ENCODE data around the gene TRPM1.
A peak's percentile ranks its signal among the peaks of the same experiment; 100 is the strongest.

The TRPM1 gene

GRCh38 chr15:31081588-31082250 is 19.8 kb downstream of the TRPM1 start:
- no peak for DNase-seq

- DNase-seq: no peak
These were observed 20.5 kb downstream of the TRPM1 start for GRCh38 chr15:31081056-31081455.

GRCh38 chr15:31080591-31081014 is 20.9 kb downstream of the TRPM1 start:
- peak; percentile 19 for DNase-seq

GRCh38 chr15:31079519-31079918 is 22.0 kb downstream of the TRPM1 start:
- no peak for DNase-seq

- no peak for DNase-seq
These were observed 23.1 kb downstream of the TRPM1 start for GRCh38 chr15:31078471-31078870.

GRCh38 chr15:31077941-31078340 is 23.6 kb downstream of the TRPM1 start:
- no peak for DNase-seq

DNA sequence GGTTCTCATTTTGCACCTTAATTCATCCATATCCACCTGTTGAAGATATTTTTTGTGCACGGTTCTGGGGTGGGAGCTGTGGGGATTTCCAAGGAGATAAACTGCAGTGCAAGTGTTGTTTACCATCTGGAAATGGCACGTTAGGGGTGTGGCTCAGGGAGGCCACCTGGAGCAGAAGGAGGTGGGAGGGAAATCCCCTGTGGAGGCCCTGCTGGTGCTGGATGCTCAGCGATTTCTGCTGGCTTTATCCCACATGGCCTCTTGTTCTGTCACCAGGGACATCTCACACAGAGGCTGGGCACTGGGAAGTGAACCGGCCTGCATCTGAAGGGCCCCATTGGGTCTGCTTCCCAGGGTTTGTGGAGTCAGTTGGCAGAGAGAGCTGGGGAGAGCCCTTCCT is 24.3 kb downstream of the TRPM1 start:
- no peak for DNase-seq

DNA sequence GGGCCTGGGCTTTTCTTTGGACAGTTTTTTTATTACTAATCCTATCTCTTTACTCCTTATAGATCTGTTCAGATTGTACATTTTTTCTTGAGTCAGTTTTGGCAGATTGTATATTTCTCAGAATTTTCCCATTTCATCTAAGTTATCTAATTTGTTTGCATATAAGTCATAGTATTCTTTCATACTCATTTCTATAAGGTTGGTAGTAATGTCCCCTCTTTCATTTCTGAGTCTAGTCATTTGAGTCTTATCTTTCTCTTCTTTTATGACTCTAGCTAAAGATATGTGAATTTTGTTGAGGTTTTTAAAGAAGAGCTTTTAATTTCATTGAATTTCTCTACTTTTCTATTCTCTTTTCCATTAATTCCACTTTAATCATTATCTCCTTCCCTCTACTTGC is 27.2 kb downstream of the TRPM1 start:
- DNase-seq: no peak

DNA sequence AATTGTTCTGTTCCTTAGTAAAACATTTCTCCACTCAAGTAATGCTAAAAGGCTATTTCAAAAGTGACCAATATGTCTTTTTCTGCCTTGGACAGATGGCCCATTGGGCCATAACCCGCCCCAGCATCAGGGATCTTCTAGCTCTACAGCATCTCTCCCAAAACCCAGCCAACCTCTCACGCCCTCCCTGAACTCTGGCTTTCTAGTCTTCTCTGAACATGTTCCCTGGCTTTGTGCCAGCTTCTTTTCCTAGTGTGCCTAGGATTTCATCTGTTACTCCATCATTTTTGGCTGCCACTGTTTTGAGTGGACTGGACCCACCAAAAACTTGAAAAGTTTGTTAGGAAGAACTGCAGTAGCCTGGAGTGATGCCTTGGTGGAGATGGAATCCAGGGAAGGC is 30.7 kb downstream of the TRPM1 start:
- DNase-seq: no peak

DNA sequence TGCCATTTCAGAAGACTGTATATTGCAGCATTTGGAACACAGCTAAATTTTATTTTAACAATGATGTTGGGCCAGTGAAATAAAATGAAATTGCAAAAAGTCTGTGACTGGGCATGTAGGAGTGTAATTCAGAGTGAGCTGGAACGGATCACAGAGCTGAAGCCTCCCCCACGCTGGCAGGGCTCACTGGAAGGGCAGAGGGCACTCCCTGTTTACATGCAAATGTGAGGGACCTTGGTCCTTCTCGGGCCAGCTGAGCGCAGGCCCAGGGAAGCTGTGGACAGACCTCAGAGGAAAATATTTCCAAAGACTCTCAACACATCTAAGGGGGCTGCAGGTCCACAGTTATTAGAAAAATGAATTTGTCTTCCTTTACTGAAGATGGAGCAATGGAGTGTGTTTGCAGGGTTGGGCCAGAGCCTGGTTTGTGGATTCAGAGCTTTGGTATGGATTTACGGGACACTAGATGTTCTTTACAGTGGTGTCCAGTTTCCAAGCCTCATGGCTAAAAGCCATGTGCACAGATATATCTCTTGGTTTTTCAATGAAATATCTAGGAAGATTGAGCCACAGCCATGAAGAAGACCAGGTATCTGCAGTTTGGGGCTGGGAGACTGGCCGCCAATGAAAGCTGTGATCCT is 32.0 kb downstream of the TRPM1 start:
- DNase-seq: no peak

DNA sequence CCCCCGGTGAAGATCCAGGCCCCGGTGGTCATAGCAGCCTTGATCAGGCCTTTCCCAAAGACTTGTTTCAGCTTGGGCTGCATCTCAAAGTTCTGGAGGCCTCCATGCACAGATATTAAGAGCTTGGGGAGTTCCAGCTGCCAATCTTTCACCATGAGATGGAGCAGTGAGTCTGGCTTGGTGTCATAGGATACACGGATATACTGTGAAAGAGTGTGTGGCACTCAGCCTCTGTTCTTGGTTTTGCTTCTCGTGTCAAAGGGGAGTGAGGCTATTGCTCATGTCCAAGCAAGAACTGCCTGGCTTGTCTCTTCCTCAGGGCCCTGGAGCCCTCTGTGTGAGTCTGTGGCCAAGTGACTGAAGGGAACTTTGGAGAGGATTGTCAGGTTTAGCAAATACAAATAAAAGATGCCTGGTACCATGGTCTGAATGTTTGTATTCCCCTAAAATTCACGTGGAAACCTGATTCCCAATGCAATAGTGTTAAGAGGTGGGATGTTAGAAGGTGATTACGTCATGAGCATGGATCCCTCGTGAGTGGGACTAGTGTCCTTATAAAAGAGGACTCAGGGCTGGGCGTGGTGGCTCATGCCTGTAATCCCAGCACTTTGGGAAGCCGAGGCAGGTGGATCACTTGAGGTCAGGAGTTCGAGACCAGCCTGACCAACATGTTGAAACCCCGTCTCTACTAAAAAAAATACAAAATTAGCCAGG is 33.5 kb downstream of the TRPM1 start:
- no peak for DNase-seq

DNA sequence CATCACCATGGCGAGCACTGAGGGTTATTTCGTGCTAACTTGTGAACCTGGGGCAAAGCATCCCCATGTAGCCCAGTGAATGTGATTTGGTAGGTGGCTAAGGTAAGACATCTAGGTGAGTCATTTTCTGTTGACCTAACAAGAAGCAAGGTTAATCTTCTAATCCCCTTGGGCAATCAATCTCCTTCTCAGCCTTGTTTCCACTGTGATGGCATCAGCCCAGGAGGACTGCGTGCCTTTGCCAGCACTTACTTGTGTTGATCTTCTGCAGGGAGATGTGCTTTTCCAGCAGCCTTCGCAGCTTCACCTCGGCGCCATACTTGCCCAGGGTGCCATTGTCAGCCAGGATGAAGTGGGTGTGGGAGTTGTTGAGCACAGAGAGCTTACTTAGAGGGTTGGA is 35.7 kb downstream of the TRPM1 start:
- no peak for DNase-seq

- DNase-seq: no peak
These were observed 38.6 kb downstream of the TRPM1 start for GRCh38 chr15:31062911-31063310.

DNA sequence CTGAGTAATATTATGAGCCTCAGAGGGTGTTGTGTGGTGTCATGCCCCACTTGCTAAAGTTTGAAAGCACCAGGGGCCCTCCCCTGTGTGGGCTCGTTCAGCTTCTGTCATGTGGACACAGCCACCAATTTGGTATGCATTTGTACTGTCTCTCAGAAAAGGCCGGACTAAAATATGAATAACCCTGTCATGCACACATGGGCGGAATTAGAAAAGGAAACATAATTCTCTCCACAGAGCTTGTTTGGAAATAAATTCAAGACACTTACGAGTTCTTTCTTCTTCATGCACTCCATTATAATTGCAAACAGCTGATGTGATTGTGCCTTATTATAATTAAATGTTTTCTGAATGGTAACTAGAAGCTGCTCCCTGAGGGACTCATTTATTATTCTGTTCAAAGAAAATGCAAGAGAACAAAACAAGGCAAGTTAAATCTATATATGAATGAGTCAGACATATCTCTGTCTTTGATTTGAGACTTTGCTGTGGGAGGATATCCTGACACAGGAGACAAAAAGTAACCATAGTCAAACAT is 39.1 kb downstream of the TRPM1 start:
- DNase-seq: no peak

DNA sequence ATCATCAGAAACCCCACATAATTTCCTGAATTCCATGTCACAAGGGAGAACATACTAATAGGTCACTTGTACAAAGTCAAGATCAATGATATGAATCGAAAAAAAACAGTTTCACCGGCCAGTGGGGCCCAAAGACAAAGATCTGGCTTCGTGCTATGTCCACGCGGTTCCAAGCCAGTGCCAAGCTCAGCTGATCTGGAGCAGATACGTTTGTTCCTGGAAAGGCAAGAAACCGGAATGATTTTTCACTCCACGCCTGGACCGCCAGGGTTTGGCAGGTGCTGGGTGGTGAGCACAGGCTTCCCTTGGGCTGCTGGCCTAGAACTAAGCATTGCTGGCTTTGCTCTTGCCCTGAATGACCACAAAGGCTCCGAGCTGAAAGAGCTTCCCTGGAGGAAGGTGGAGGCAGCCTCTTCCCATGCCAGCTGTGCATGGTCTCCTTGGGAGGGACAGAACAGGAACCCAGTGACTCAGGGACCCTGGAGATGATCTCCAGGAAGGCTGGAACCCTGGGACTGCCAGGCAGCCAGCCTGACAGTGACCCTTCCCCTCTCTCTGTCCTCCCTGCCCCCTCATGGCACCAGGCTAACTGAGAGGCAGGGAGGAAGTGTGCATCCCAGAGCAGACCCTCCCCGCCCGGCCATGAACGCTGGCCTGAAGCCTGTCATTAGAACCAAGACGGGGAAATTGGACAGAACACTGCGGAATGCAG is 40.9 kb downstream of the TRPM1 start:
- no peak for DNase-seq

- DNase-seq: no peak
These were observed 43.1 kb downstream of the TRPM1 start for GRCh38 chr15:31058236-31058962.

- DNase-seq: no peak
These were observed 49.9 kb downstream of the TRPM1 start for GRCh38 chr15:31051496-31052080.

- no peak for DNase-seq
These were observed 50.6 kb downstream of the TRPM1 start for GRCh38 chr15:31050953-31051352.

DNA sequence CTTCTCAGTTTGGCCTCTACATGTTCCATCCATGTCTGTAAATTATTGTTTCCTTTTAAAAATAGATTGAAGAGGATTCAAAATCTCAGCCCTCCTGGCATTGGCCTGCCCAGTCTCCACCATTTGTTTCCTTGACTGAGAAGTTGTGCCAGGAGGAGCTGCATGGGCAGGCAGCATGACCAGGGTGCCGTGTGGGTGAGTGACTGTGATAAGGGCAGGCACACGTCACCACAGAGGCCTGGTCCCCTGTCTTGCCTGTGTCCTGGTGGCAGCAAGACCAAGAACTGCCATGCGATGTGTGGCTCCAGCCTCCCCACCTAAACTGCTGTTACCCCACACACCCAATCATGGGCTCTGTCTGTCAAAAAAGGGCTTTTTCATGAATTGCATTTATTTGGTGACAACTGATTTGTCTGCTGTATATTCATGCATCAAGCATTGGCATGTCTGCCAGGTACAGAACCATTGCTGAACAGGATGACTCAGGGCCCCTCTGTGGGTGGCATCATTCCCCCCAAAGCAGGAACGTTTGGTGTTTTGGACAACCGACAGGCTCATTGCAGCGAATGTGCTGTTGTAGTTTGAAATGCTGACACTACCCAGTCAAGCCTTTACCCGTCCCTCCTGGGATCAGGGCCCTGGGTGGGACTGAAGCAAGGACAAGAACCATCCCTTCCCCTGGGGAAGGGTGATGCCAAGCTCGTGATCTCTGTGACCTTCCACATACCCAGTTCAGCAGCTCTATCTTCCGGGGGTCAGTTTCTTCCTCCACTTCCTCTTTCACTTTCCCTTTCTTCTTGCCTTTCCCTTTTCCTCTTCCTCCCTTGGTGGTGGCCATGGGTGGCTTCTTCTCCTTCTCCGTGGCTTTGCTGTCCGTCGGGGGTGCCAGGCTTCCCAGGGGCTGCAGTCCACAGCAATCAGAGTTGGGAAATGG is 51.6 kb downstream of the TRPM1 start:
- DNase-seq: no peak

DNA sequence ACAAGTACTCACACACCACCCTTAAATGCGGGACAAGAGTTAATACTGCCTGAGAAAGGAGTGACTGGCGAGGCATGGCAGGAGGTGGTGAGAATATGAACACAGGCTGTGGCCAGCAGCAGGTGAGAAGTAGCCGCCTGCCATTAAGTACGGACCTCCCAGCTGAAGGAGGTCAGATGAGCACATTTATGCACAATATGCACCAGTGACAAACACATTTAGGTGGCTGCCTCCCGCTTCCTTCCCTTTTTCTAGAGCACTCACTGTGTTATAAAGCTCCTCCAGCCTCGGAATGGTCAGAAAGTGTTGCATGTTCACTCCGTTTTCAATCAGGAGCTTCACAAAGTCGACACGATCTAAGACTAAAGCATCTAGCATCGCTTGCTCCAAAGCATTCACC is 52.4 kb downstream of the TRPM1 start:
- DNase-seq: no peak

DNA sequence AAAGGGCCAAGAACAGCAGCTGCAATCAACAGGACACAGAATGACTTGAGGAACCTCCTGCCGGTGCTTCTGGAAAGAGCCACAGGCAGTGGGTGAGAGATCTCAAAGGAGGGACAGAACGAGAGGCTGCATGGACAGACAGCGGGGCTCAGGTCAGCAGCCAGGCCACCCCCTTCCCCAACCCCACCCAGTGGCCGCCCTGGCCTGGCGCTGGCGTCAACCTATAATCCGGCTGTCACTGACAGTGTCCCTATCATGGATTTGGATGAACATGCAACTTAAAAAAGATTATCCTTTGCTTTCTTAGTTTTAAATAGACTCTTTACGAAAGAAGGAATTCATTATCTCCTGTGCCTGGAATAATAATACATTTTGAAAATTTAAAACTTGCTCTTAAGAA is 54.1 kb downstream of the TRPM1 start:
- DNase-seq: no peak

Measured in stimulated activated CD4-positive, alpha-beta T cell treated with anti-CD3 and anti-CD28 coated beads, Interleukin-12 subunit alpha, Interleukin-12 subunit beta, amount 100 ng/mL, for 4 hours (primary cell).